Occipital lobe (tissue), 2 donors: ENCODE results near the gene ETNK1. TPM values are rescaled to one million over a fixed set of nuclear protein-coding genes. Genes with fewer than 3 reads are reported as not detected.
A peak's percentile ranks its signal among the peaks of the same experiment; 100 is the strongest.
"Not testable (repeated sequence)": the region's sequence is repeated elsewhere in the genome, so short reads cannot be mapped to it uniquely, and the experiment has no call there.

Source experiments
- DNase-seq: peaks from one replicate; lab custom pipeline; 2025; lab: John Stamatoyannopoulos, UW
- total RNA-seq: library from RNA; depleted of rRNA; stranded (reverse); fragments of >200 nt; gene quantifications from one replicate; pipeline ENCODE4 v1.2.3, GENCODE V29; 2014

The ETNK1 gene, protein sequence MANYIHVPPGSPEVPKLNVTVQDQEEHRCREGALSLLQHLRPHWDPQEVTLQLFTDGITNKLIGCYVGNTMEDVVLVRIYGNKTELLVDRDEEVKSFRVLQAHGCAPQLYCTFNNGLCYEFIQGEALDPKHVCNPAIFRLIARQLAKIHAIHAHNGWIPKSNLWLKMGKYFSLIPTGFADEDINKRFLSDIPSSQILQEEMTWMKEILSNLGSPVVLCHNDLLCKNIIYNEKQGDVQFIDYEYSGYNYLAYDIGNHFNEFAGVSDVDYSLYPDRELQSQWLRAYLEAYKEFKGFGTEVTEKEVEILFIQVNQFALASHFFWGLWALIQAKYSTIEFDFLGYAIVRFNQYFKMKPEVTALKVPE
- 182 TPM for total RNA-seq

DNA sequence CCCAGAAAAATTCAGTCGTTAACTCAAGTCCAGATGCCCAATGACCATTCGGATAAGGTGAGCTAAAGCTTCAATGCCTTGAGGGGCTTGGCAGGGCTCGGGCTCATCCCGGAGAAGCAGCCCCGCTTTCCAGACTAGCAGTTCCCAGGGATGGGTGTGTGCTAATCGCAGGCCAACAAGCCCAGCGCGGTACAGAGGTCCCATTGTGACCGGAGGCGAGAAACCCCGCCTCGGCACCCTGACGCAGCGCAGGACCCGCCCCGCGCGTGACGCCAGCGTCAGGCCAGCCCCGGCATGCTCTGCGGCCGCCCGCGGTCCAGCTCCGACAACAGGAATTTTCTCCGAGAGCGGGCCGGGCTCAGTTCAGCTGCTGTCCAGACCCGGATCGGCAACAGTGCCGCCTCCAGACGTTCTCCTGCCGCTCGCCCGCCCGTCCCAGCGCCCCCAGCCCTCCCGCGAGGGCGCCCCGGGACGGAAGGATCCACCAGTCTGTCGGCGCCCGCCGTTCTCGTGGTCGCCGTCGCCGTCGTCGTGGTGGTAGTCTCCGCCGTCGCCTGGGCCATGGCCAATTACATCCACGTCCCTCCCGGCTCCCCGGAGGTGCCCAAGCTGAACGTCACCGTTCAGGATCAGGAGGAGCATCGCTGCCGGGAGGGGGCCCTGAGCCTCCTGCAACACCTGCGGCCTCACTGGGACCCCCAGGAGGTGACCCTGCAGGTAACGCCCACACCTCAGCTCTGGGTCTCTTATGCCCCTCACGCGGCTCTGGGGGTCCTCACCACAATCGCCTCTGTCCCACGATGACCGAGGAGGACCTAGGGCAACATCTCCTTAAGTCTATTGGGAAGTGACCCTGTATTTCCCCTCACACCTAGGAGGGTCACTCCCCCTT, at the start of gene ETNK1:
TSS of gene ETNK1 (plus strand) at position 302 of the 892 bp plus-strand sequence. CDS start at position 562, 260 bp downstream.
- peak; percentile 93 for DNase-seq

DNA sequence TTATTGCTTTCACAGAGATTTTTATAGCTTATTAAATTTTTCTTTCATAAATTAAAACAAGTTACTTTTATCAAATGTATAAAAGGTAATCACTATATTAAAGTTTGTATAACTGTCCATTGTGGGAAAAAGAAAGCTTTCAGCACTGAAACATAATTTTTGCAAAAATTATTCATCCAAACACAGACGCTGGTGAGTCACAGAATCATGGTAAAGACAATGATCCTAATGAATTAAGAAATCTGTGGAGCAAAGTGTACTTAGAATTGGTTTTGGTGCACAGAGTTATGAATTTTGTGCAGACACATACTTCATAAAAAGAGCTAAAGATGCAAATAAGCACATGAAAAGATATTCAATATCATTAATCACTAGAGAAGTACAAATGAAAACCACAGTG, 48.9 kb upstream of the ETNK1 start:
- no peak for DNase-seq

DNA sequence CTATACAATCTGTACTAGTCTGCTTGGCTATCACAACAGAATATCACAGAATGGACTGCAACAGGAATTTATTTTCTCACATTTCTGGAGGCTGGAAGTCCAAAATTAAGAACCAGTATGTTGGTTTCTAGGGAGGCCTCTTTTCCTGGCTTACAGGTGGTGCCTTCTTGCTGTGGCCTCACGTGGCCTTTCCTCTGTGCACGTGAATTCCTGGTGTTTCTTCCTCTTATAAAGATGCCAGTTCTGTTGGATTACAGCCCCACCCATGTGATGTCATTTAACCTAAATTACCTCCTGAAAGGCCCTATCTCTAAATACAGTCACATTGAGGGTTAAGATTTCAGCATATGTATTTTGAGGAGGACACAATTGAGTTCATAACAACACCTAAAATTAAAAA, 48.5 kb upstream of the ETNK1 start:
- DNase-seq: no peak

DNA sequence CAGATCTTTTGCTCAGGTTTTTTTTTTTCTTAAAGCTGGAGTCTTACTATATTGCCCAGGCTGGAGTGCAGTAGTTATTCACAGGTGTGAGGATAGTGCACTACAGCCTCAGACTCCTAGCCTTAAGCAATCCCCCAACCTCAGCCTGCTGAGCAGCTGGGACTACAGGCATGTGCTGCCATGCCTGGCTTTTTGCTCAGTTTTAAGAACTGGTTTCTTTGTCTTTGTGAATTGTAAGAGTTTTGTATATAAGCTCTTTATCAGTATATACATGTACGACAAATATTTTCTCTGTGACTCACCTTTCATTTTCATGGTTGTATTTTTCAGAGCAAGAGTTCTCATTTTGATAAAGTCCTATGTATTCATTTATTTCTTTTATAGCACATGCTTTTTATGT, 47.3 kb upstream of the ETNK1 start:
- no peak for DNase-seq

DNA sequence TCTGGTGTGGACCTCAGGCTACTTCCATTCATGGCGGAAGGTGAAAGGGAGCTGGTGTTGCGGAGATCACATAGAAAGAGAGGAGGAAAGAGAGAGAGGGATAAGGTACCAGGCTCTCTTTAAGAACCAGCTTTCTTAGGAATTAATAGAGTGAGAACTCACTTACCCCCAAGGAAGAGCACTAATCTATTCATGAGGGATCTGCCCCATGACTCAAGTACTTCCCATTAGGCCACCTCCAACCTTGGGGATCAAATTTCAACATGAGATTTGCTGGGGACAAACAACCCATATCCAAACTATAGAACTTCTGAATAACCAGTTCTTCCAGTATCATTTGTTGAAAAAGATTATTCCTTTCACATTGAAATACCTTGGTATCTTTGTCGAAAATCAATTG, 46.6 kb upstream of the ETNK1 start:
- DNase-seq: no peak

DNA sequence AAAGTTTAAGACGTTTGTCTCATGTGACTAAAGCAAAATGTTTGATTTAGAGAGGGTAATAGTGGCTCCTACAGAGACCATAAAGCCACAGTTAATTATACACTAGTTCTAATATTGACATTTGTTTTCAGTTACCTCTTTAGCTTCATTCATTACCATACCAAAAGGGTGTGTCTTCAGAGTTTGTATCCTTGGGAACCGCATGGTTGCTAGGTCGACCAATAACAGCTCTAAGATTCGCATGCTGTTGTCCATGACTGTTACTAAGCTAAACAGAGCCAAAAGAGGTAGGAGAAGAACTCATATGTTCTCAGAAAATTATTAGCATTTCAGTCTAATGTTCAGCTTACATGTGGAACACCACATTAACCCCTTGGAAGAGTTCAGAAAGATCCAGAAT, 36.2 kb upstream of the ETNK1 start:
- no peak for DNase-seq

DNA sequence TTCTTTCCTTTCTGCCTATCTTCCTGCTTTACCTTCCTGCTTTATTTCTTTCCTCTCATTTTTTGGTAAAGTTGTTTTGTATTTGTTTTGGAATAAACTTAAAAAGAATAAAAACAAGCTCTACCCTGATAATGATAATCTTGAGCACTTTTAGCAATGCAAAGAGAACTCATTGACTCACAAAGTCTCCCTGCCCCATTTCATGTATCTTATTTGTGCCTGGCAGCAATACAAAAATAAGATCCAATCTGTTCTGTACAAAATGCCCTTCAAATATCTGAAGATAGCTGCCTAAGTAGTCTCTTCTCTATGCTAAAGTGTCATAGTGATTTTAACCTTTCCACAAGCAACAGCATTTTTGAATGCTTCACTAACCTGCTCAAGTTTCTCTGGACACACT, 31.1 kb upstream of the ETNK1 start:
- no peak for DNase-seq

DNA sequence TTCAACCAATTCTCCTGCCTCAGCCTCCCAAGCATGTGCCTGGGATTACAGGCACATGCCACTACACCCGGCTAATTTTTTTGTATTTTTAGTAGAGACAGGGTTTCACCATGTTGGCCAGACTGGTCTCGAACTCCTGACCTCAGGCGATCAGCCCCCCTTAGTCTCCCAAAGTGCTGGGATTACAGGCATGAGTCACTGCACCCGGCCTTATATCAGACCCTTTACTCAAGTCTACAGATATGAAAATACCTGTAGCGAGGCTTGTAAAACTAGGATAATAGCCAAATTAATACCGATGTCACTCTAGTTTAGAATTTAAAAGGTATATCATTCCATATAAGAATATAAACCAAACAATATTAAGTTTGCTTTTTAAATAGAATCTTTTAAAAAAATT, 27.4 kb upstream of the ETNK1 start:
- DNase-seq: not testable (repeated sequence)

DNA sequence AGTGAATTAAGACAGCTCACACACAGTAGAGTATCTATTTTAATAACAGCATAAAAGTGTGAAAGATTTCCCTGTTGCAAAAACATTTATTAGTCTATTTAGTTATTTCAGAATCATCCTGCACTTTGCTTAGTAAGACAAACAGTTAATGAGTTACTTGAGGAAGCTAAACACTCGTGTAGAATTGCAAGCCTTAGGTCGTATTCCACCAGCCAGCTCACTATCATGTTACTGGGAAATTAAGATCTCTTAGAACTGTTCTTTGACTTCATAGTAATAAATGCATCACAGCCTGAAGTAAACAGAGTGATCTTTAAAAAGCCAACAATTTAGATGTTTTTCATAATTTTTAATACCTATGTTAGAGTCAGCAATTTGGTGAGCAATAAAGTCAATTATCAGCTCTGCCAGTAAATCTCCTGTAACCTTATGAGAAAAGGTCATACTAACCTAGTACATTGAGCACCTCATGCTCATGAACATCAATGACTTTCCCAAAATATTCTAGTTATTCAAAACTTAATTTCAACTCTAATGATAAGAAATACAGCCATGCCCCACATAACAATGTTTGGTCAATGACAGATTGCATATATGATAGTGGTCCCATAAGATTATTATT, 26.7 kb upstream of the ETNK1 start:
- no peak for DNase-seq

DNA sequence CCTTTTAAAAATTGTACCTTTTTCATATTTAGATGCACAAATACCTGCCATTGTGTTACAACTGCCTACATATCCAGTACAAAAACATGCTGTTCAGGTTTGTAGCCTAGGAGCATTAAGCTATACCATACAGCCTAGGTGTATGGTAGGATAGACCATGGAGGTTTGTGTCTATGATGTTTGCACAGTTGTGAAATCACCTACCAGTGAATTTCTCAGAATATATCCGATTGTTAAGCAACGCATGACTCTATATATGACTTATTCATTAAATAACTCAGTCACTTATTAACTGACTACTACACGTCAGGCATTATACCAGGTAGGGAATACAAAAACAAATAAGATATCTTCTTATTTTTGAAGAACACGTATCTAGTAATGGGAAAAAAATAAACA, 26.2 kb upstream of the ETNK1 start:
- DNase-seq: no peak

DNA sequence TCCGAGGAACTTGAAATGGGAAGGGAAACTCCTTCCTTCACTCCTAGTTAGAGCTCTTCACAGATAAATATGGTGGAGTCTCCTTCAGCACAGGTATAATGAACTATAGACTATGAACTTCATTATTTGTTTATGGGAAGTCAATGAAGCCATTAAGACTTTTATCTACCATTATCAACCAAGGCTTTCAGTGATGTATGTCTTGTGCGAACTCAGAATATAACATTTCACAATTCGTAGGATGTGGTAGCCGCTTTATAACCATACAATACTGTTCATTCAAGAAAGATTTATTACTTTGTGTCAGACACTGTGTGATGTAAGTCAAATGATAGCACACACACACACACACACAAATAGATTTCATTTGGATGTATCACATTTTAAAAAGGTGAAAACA, 24.8 kb upstream of the ETNK1 start:
- DNase-seq: no peak

DNA sequence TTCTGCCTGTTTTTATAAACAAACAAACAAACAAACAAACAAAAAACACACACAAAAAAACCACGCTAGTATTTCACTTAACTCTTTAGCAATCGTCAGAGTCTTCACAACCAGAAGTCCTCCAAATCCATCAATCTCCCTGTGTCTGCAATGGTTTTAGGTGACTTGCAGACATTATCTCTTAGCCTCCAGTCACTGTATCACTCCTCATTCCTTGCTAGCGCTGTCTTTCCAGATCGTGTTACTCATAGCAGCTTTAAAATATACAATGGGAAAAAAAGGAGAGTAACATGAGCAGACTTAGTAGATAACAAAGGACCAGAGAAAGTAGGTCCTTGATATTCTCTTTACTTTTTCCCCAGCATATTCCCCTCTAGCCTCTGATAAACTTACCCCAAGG, 15.5 kb upstream of the ETNK1 start:
- no peak for DNase-seq

DNA sequence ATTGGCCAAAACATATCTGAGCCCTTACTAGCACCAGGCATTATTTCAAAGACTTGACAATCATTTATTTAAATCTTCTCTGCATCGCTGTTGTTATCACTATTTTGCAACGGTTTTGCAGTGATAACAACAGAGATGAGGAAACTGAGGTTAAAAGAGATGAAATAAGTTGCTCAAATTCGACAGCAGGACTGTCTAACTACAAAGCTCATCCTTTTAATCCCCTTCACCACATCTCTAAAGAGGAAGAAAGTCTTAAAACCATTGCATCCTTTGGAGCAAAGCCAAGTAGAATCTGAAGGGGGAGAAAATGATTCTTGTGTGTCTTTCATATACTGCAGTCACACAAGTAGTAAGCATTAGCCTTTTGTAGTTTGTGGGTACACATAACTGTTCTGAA, 14.8 kb upstream of the ETNK1 start:
- DNase-seq: no peak

DNA sequence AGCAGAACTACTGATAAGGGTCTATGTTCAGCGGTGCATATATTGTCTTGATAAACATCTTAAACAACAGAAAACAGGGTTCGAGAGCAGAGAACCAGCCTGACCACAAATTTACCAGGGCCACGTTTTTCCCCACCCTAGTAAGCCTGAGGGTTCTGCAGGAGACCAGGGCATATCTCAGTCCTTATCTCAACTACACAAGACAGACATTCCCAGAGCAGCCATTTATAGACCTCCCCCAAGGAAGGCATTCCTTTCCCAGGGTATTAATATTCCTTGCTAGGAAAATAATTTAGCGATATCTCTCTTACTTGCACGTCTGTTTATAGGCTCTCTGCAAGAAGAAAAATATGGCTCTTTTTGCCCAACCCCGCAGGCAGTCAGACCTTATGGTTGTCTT, 12.1 kb upstream of the ETNK1 start:
- DNase-seq: not testable (repeated sequence)

DNA sequence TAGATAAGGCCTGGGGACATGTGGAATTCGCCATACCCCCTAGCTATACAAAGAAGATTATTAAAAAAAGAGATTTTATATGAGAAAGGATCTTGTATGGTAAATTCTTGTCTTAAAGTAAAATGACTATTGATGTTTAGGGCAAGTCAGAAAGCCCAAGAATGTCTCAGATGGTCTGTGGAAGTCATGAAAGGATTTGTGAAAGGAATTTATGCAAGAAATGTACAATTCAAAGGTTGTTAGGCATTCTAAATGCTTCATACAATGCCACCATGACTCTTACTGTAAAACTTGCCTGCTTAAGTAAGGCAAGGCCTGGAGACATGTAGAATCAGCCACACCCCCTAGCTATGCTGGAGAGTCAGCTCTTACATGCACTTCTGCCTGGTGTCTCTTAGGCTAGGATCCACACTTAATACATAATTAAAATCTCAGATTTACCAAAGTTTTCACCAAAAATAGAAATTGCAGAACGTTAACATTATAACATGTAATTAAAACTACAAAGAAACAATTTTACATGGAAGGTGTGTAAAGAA, 8.9 kb upstream of the ETNK1 start:
- no peak for DNase-seq

DNA sequence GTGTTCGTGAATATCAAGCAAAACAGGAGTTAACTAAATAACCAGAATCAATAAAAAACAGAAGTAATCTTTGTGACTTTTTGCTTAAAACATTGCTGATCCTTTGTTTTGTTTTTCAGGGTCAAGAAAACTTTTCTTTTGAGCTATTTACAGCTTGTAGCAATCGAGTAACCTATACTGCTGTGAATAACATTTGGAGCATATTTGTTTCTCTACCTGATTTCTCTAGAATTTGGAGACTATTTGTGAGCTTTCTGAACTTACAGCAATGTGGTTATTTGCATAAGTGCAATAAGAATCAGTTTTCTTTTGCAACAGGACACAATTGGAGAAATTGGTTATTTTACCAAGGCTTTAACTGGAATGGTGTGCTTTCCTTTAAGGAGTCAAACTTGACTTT, 7.3 kb upstream of the ETNK1 start:
- DNase-seq: no peak

DNA sequence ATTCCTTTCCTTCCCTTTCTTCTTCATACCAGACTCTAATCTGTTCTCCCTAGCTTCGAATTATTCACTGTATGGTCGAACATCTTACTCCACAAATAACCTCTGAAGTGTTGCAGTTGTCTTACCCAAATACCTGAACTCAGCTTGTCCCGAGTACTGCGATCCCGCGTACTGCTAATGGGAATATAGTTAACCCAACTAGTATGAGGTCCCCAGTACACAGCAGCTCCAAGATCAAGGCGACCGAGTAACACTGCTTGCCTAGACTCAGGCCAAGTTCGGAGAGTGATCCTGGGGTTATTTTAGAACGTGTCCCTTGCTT, 462 bp upstream of the ETNK1 start:
- no peak for DNase-seq

DNA sequence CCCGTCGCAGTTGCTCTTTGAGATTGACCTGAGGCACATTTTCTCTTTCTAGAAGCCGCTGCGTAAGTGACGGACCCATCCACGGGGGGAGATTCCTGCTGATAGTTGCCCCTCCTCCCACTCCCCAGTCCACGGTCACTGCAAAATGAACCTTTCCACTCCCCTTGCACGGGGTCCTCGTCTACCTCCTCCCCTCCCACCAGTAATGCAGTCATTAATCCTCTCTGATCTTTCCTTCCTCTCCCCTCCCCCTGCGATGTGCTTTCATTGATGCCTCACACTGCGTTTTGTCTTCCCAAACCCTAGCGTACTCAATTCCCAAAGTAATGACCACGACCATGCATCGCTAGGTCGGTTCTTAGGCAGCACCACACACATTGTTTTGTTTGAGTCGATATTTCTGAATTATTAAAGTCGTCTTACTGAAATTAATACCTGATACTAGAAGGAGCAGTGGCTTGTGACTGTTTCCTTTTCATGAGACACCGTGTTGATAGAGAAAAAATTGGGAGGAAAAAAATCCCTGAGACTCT, 857 bp downstream of the ETNK1 start:
- DNase-seq: peak; percentile 13

DNA sequence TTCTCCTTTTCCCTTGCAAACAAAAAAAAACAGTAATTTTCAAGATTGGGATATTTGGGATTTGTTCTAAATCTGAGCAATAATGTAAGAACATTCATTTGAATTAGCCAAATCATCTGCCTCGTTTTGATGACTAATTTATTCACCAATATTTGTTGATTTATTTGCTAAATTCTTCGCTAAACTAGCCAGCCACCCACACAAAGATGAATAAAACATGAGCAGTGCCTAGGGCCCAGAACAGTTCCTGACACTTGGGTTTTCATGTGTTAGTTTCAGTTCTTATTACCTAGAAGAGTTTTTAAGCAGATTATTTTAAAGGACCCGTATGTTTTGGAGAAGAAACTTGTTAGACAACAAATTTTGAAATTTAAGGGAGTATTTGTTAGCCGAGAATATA, 1.4 kb downstream of the ETNK1 start:
- DNase-seq: no peak

DNA sequence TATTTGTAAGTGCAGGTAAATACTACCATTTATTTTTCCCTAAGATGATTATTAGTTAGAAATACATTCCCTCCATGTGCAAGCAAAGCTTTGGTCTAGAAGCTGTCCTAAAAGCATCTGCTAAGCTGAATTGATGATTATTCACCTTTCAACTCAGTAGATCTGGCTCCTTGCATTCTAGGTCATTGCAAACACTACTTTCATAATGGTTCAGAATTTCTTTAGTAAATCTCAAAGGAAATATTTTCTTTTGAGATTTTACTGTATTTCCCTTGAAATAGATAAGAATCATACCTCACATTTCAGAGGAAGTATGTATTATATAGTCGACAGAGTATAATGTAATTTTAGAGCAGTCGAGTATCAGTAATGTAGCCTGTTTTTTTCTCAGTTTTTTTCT, 2.4 kb downstream of the ETNK1 start:
- DNase-seq: no peak

DNA sequence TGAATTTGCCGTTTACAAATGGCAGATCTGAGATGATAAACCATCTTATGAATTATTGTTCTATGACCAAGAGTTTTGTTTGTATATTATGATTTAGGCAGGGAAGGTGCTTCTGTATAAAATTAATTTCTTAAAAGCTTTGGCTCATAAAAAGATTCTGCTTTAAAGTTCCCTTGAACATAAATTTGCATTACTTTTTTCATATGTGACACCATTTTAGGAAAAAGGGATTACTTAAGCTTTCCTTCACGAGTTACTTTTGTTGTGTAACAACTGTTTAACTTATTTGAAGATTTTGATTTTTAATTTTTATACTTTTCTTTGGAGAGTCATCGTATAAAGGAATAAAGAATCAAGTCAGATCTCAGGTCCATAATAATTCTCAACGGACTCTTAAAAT, 3.3 kb downstream of the ETNK1 start:
- no peak for DNase-seq

DNA sequence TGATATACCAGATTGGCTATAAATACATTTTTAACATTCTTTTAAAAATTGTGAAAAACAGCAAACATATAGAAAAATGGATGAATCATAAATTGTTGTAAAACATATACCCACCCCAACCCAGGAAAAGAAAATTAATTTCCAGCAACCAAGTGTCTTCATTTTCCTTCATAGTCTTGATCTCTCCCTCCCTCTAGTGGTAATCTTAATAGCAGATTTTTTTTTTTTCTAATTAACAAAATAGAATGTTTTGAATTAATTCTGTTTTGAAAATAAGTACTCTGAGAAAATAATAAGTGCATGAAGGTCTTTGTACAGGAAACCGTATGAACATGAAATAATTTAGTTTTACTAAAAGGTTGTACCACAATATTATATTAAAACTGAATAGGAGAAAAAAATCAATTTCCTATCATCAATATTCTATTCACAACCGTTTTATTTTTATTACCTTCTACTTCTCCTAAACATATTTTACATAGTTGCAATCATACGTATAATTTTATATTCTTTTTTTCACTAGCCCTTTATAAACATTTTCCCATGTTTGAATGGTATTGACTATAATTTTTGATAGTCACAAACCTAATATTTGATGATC, 7.0 kb downstream of the ETNK1 start:
- no peak for DNase-seq
